H1 (cell line): Measurements from ENCODE around the gene CMSS1. TPM values are rescaled to one million over a fixed set of nuclear protein-coding genes. Genes with fewer than 3 reads are reported as not detected.

Experiments
- CTCF ChIA-PET: fragments of 300-600 bp; sonication (Branson Sonifier 250); formaldehyde crosslinking; loops from one replicate; lab custom pipeline; 2021; ENCODE audit not compliant: partially characterized antibody; lab: Charles Lee
- POLR2A ChIA-PET: fragments of 300-600 bp; sonication (Branson Sonifier 250); formaldehyde crosslinking; loops from one replicate; lab custom pipeline; 2021; ENCODE audit warnings: inconsistent platforms; ENCODE audit not compliant: partially characterized antibody; lab: Charles Lee
- DNase-seq, 2 experiments: peaks; one replicate each; pipeline versions ENCODE4 v3.0.0 to v3.0.0-alpha.2; 2010 to 2022; ENCODE audit warnings: low spot score in 2 of 2, low read depth in 1 of 2, mixed read lengths in 1 of 2
- FAIRE-seq: peaks from 2 replicates; lab custom pipeline; 2011; peaks lifted over from hg19 to GRCh38; lab: Jason Lieb, UNC
- H2AFZ ChIP-seq: 2 replicates; pipeline ENCODE4 v1.8.1; 2012; ENCODE audit warnings: low read length, inconsistent platforms
- H2AK5ac ChIP-seq: 2 replicates; pipeline ENCODE4 v1.6.1; 2013; ENCODE audit warnings: low read depth, low read length
- H2BK120ac ChIP-seq: replicated peaks from 2 replicates; pipeline ENCODE3; 2013; ENCODE audit warnings: low read depth, low read length, inconsistent platforms
- H2BK12ac ChIP-seq: 2 replicates; pipeline ENCODE4 v1.6.1; 2013; ENCODE audit warnings: low read depth, low read length
- H2BK15ac ChIP-seq: 2 replicates; pipeline ENCODE4 v1.6.1; 2013; ENCODE audit warnings: low read length
- H2BK20ac ChIP-seq: 2 replicates; pipeline ENCODE4 v1.6.1; 2013; ENCODE audit warnings: low read length
- H2BK5ac ChIP-seq: 2 replicates; pipeline ENCODE4 v1.6.1; 2013; ENCODE audit warnings: low read depth, low read length
- H3K14ac ChIP-seq: 2 replicates; pipeline ENCODE4 v1.6.1; 2013; ENCODE audit warnings: inconsistent platforms; ENCODE audit not compliant: insufficient read length
- H3K18ac ChIP-seq: 2 replicates; pipeline ENCODE4 v1.6.1; 2013; ENCODE audit warnings: low read length; ENCODE audit errors: extremely low read depth
- H3K23ac ChIP-seq: 2 replicates; pipeline ENCODE4 v1.6.1; 2013; ENCODE audit warnings: inconsistent platforms; ENCODE audit not compliant: insufficient read length
- H3K23me2 ChIP-seq: 2 replicates; pipeline ENCODE4 v1.6.1; 2013; ENCODE audit warnings: low read depth, low read length
- H3K27ac ChIP-seq: 2 replicates; pipeline ENCODE4 v1.6.1; 2011; ENCODE audit warnings: low read depth, low read length, inconsistent platforms
- H3K27me3 ChIP-seq, 4 experiments: replicated peaks in 1 of 4; 1 replicate in 1 of 4; 2 replicates in 3 of 4; pipeline versions ENCODE4 v1.6.1 to v1.8.1; 2011 to 2013; ENCODE audit warnings: low read length in 3 of 4, mild to moderate bottlenecking in 3 of 4, inconsistent platforms in 2 of 4, mixed read lengths in 2 of 4, moderate library complexity in 1 of 4; ENCODE audit not compliant: control insufficient read depth in 3 of 4, insufficient read depth in 3 of 4; ENCODE audit errors: extremely low read depth in 1 of 4
- H3K36me3 ChIP-seq, 4 experiments: 2 replicates each; pipeline versions ENCODE4 v1.6.1 to v1.8.1; 2011 to 2013; ENCODE audit warnings: mild to moderate bottlenecking in 4 of 4, low read length in 3 of 4, moderate library complexity in 2 of 4, control low read depth in 1 of 4, inconsistent platforms in 1 of 4; ENCODE audit not compliant: insufficient read depth in 4 of 4, control insufficient read depth in 2 of 4
- H3K4ac ChIP-seq: replicated peaks from 2 replicates; pipeline ENCODE3; 2013; ENCODE audit warnings: low read length, low read depth, mixed read lengths, inconsistent platforms; ENCODE audit not compliant: insufficient read length
- H3K4me1 ChIP-seq, 4 experiments: replicated peaks in 1 of 4; 1 replicate in 1 of 4; 2 replicates in 3 of 4; pipeline versions ENCODE4 v1.6.1 to v1.8.1; 2011 to 2013; ENCODE audit warnings: low read length in 3 of 4, inconsistent platforms in 2 of 4, mixed read lengths in 1 of 4; ENCODE audit not compliant: insufficient read depth in 4 of 4, control insufficient read depth in 3 of 4
- H3K4me2 ChIP-seq, 2 experiments: 2 replicates each; pipeline versions ENCODE4 v1.6.1 to v1.8.1; 2011 to 2013; ENCODE audit warnings: low read depth in 2 of 2, low read length in 2 of 2, control low read depth in 1 of 2, inconsistent platforms in 1 of 2, mild to moderate bottlenecking in 1 of 2; ENCODE audit not compliant: insufficient read depth in 1 of 2
- H3K4me3 ChIP-seq, 4 experiments: fragments of 200-600, 300-600 bp in 1 of 4; sonication (generic), shearing (Covaris generic), sonication (Bioruptor Twin) in 1 of 4; 2 replicates each; pipeline versions ENCODE4 v1.5.1 to v1.8.1; 2011 to 2016; ENCODE audit warnings: low read length in 4 of 4, low read depth in 3 of 4, control low read depth in 2 of 4, inconsistent platforms in 2 of 4, mild to moderate bottlenecking in 2 of 4, mixed read lengths in 1 of 4, moderate library complexity in 1 of 4; ENCODE audit not compliant: insufficient read depth in 2 of 4; ENCODE audit errors: extremely low read depth in 1 of 4
- H3K56ac ChIP-seq: replicated peaks from 2 replicates; pipeline ENCODE3; 2013; ENCODE audit warnings: low read depth, mild to moderate bottlenecking, mixed read lengths, low read length, inconsistent platforms; ENCODE audit not compliant: insufficient read length
- H3K79me1 ChIP-seq: 2 replicates; pipeline ENCODE4 v1.6.1; 2013; ENCODE audit warnings: low read depth, low read length, control low read depth
- H3K79me2 ChIP-seq, 2 experiments: 2 replicates each; pipeline versions ENCODE4 v1.6.1 to v1.8.1; 2012 to 2013; ENCODE audit warnings: low read length in 2 of 2, mild to moderate bottlenecking in 2 of 2, inconsistent platforms in 1 of 2; ENCODE audit not compliant: insufficient read depth in 2 of 2, control insufficient read depth in 1 of 2
- H3K9ac ChIP-seq, 4 experiments: replicated peaks in 1 of 4; 1 replicate in 1 of 4; 2 replicates in 3 of 4; pipeline versions ENCODE4 v1.6.1 to v1.8.1; 2011 to 2013; ENCODE audit warnings: low read depth in 3 of 4, low read length in 3 of 4, control low read depth in 2 of 4, mild to moderate bottlenecking in 2 of 4, moderate library complexity in 2 of 4, inconsistent platforms in 1 of 4; ENCODE audit errors: extremely low read depth in 1 of 4
- H3K9me3 ChIP-seq, 2 experiments: 2 replicates each; pipeline versions ENCODE4 v1.6.1 to v1.8.1; 2012 to 2013; ENCODE audit warnings: mild to moderate bottlenecking in 2 of 2, moderate library complexity in 2 of 2, control low read depth in 1 of 2, inconsistent platforms in 1 of 2, low read depth in 1 of 2, low read length in 1 of 2, mixed read lengths in 1 of 2; ENCODE audit not compliant: insufficient read depth in 2 of 2
- H4K20me1 ChIP-seq, 2 experiments: replicated peaks in 1 of 2; 2 replicates each; pipeline versions ENCODE3 to v1.8.1; 2011 to 2013; ENCODE audit warnings: inconsistent platforms in 2 of 2, low read length in 2 of 2, mild to moderate bottlenecking in 1 of 2; ENCODE audit not compliant: insufficient read depth in 2 of 2, control insufficient read depth in 1 of 2
- H4K5ac ChIP-seq: 2 replicates; pipeline ENCODE4 v1.6.1; 2013; ENCODE audit warnings: low read length, low read depth, mixed read lengths, inconsistent platforms; ENCODE audit not compliant: insufficient read length
- H4K8ac ChIP-seq: 2 replicates; pipeline ENCODE4 v1.8.0; 2013; ENCODE audit warnings: mild to moderate bottlenecking, moderate library complexity, low read length, inconsistent platforms; ENCODE audit not compliant: insufficient read depth; ENCODE audit errors: extremely low read depth
- H4K91ac ChIP-seq: replicated peaks from 2 replicates; pipeline ENCODE3; 2013; ENCODE audit warnings: low read length, mixed read lengths, inconsistent platforms; ENCODE audit not compliant: insufficient read length
- BCL11A ChIP-seq, 2 experiments: IDR thresholded peaks; one replicate each; pipeline ENCODE4 v1.6.1; 2011; ENCODE audit warnings: low read depth in 2 of 2, low read length in 2 of 2, mild to moderate bottlenecking in 2 of 2
- CHD1 ChIP-seq: IDR thresholded peaks from 2 replicates; pipeline ENCODE4 v1.6.1; 2012; ENCODE audit warnings: low read depth, low read length, improper control_type of control experiment
- KDM1A ChIP-seq: fragments of 200-600, 300-600 bp; sonication (generic); IDR thresholded peaks from 2 replicates; pipeline ENCODE4 v1.7.1; 2016; ENCODE audit warnings: mild to moderate bottlenecking, low read length, borderline replicate concordance
- KDM5A ChIP-seq: fragments of 200-600 bp; IDR thresholded peaks from 2 replicates; pipeline ENCODE4 v1.7.1; 2012; ENCODE audit warnings: mild to moderate bottlenecking, low read length, inconsistent platforms, mixed read lengths
- NANOG ChIP-seq: IDR thresholded peaks from 2 replicates; pipeline ENCODE4 v1.6.1; 2011; ENCODE audit warnings: low read length, low read depth, mild to moderate bottlenecking, inconsistent platforms; ENCODE audit not compliant: insufficient read depth, poor library complexity, severe bottlenecking
- POLR2A ChIP-seq, 2 experiments: IDR thresholded peaks; 1 replicate in 1 of 2; 2 replicates in 1 of 2; pipeline ENCODE4 v1.6.1; 2011; ENCODE audit warnings: low read depth in 2 of 2, low read length in 2 of 2, mild to moderate bottlenecking in 2 of 2; ENCODE audit errors: control extremely low read depth in 1 of 2
- POLR2AphosphoS5 ChIP-seq: IDR thresholded peaks from 2 replicates; pipeline ENCODE4 v1.6.1; 2011; ENCODE audit warnings: low read depth, low read length
- RAD21 ChIP-seq, 2 experiments: IDR thresholded peaks in 1 of 2; conservative IDR thresholded peaks in 1 of 2; 2 replicates each; pipeline ENCODE4 v1.6.1; 2011; ENCODE audit warnings: low read depth in 2 of 2, low read length in 2 of 2, improper control_type of control experiment in 1 of 2, inconsistent platforms in 1 of 2, mild to moderate bottlenecking in 1 of 2, moderate library complexity in 1 of 2
- RXRA ChIP-seq: IDR thresholded peaks from 2 replicates; pipeline ENCODE4 v1.6.1; 2011; ENCODE audit warnings: low read depth, mild to moderate bottlenecking, low read length, moderate library complexity; ENCODE audit not compliant: insufficient read depth
- SAP30 ChIP-seq: fragments of 300-600 bp; sonication (generic); IDR thresholded peaks from 2 replicates; pipeline ENCODE4 v1.7.1; 2012; ENCODE audit warnings: low read length, moderate library complexity, mild to moderate bottlenecking, inconsistent platforms; ENCODE audit not compliant: insufficient read depth, insufficient replicate concordance
- SIRT6 ChIP-seq: IDR thresholded peaks from one replicate; pipeline ENCODE4 v1.7.1; 2012; ENCODE audit warnings: low read length, inconsistent platforms
- SRF ChIP-seq: IDR thresholded peaks from 2 replicates; pipeline ENCODE4 v1.6.1; 2011; ENCODE audit warnings: mild to moderate bottlenecking, low read depth, low read length, moderate library complexity
- TEAD4 ChIP-seq: IDR thresholded peaks from 2 replicates; pipeline ENCODE4 v1.6.1; 2012; ENCODE audit warnings: low read depth, low read length, inconsistent platforms, mixed read lengths
- WGBS, 2 experiments: shearing (Covaris generic) in 1 of 2; methylation state at CpG; one replicate each; pipeline versions ENCODE4 v1.1.6 to v1.1.7; 2013 to 2015; ENCODE audit warnings: low lambda C conversion rate in 2 of 2, mixed read lengths in 2 of 2, inconsistent platforms in 1 of 2, low coverage in 1 of 2, missing lambda C conversion rate in 1 of 2; ENCODE audit not compliant: insufficient replicate concordance in 2 of 2, insufficient coverage in 1 of 2, insufficient read length in 1 of 2; ENCODE audit errors: extremely low coverage in 1 of 2, missing lambda C conversion rate in 1 of 2; 5-methylcytosine and 5-hydroxymethylcytosine counted together
- polyA plus RNA-seq, 7 experiments: library from polyadenylated mRNA; depleted of rRNA in 3 of 7; stranded (reverse) in 5 of 7; unstranded in 2 of 7; fragments of >200 nt in 5 of 7; fragments of 200-250 nt in 2 of 7; gene quantifications; 1 replicate in 5 of 7; 2 replicates in 1 of 7; 4 replicates in 1 of 7; pipeline versions ENCODE4 v1.2.1 to v1.2.3, GENCODE V29; 2011 to 2013; ENCODE audit warnings: missing spikeins in 2 of 7, mixed read lengths in 2 of 7
- total RNA-seq: library from RNA; stranded (reverse); fragmentation: NEBNext Ultra II Directional; extraction: Animal tissue kit (Norgen Biotek cat#: 25700); gene quantifications from 2 replicates; pipeline ENCODE4 v1.2.1, GENCODE V29; 2021

The CMSS1 gene
- total and polyA plus RNA-seq, 2 of the 8 experiments (the other 6 are each of a cell fraction or from before 2014, with no cell fraction given) = 15.2 to 75.1 TPM

DNA sequence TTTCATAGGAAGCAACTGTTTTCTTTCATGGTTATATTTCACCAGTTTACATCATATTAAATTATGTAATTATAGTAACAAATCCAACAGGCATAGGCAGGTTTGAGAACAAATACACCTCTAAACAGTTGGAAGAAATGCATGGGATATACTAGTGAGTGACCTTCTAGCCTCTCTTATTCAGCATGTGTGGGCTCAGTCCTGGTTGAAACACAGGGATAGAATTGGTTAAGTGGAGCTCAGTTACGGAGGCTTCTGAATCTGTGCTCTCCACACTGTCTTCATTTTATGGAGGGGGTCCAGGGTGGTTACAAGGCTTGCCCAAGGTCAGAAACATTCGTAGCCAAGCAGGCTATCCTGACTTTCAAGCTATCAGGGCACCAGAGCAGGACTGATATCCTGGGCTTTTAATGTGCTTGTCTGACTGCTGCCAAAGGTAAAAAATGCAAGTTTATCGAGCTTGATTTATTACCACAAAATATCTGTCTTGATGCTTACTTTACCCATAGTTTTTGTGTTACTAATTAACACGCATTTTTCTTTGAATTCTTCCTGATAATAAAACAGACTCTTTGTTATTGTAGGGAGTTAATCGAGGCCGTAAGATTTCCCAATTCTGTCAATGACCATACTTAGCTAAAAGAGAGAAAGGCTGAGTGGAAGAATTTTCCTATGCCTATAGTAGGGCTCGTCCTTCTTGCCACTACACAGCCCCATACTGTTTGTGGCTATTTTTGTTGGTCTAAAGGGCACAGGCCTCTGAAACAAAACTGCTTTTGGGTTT is 207.1 kb downstream of the CMSS1 start:
- H2BK15ac ChIP-seq = no peak overlapping the region
- H4K20me1 ChIP-seq = no peaks in the 10 kb centered on the region
- ChIA-PET POLR2A (interaction anchor here (1.2 kb wide), 1 partner anchor 9 kb away, joined by 3 read pairs; no protein-coding TSS in a partner anchor), CTCF (interaction anchor here (1.1 to 2.5 kb wide), 6 partner anchors 9 to 181 kb away, joined by 3 to 8 read pairs (median 4); no protein-coding TSS in a partner anchor)
- H3K23me2 ChIP-seq = no peaks in the 10 kb centered on the region
- H3K36me3 ChIP-seq = no peaks in the 10 kb centered on the region
- no peaks in the 10 kb centered on the region for H3K4me1 ChIP-seq
- H3K79me2 ChIP-seq = no peaks in the 10 kb centered on the region
- no peak overlapping the region for H4K91ac ChIP-seq
- no peak overlapping the region for H2AK5ac ChIP-seq
- no peak overlapping the region for H3K27ac ChIP-seq
- no peak overlapping the region for H2BK20ac ChIP-seq
- no peaks in the 10 kb centered on the region for H3K27me3 ChIP-seq
- no peak overlapping the region for H3K18ac ChIP-seq
- H2BK120ac ChIP-seq = no peak overlapping the region
- H2BK5ac ChIP-seq = no peak overlapping the region
- WGBS, 2 experiments = 93% methylated on average over 7 of the region's 7 CpGs; no CpG with 5 or more reads in 1 of the 2 experiments
- no peak overlapping the region for H3K23ac ChIP-seq
- no peak overlapping the region for H3K56ac ChIP-seq
- DNase-seq (no peak), FAIRE-seq (no peak)
- H3K14ac ChIP-seq = no peak overlapping the region
- H4K5ac ChIP-seq = no peak overlapping the region
- no peak overlapping the region for H2BK12ac ChIP-seq
- H3K4ac ChIP-seq = no peak overlapping the region
- no peak overlapping the region for H3K4me2 ChIP-seq
- H3K4me3 ChIP-seq = no peak overlapping the region
- no peak overlapping the region for H2AFZ ChIP-seq
- H3K9ac ChIP-seq = no peak overlapping the region
- no peaks in the 10 kb centered on the region; a peak in 1 of 4 replicates for H3K9me3 ChIP-seq
- no peaks in the 10 kb centered on the region for H3K79me1 ChIP-seq
- H4K8ac ChIP-seq = no peak overlapping the region
- TF ChIP-seq KDM5A (no peak), SAP30 (no peak), KDM1A (no peak), RXRA (no peak), BCL11A (IDR thresholded peaks at IDR 0.05; ENCODE audit: low read depth in 2 of 2, low read length in 2 of 2) (no peak), TEAD4 (no peak), POLR2A (IDR thresholded peaks at IDR 0.05; ENCODE audit: control extremely low read depth in 1 of 2, low read depth in 2 of 2, low read length in 2 of 2) (no peak), SIRT6 (no peak), RAD21 (IDR thresholded peaks at IDR 0.05 in 1 of 2, conservative IDR thresholded peaks at IDR 0.05 in 1 of 2; ENCODE audit: low read depth in 2 of 2, low read length in 2 of 2) (no peak), POLR2AphosphoS5 (no peak), SRF (no peak), CHD1 (no peak), NANOG (no peak)
